Measurements from ENCODE around the gene OR1B1. TPM values are rescaled to one million over a fixed set of nuclear protein-coding genes. Genes with fewer than 3 reads are reported as not detected.

OR1B1 gene
- total RNA-seq (not detected), polyA plus RNA-seq (ENCODE audit: insufficient read depth, low read depth, low replicate concordance) (not detected)
- long read RNA-seq, donor 1, partial matches to known transcripts: 0 of 1 reads
- long read RNA-seq, donor 1, other reads (novel, unspliced or antisense): 0 of 1 reads
- long read RNA-seq, donor 2: 0 reads

DNA sequence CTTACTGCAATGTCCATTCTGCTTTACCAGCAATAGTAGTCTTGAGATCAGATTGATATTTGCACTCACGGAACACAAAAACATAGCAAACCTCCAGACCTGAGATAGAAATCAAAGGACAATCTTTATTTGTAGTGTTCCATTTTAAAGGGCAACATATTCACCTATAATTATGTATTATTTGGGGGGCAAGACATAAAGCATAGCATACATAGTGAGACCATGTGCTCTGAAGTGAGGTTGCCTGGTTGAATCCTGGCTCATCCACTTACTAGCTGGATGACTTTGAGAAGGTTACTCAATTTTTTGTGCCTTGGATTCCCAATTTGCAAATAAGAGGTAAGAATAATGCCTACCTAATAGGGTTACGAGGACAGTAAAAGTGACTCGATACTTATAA lies at the start of gene OR1B1:
Gene OR1B1 (minus strand): TSS at position 101 of the 400 bp plus-strand sequence.
- Histone ChIP-seq H3K36me3 (ENCODE audit: low read depth, missing control alignments) (no peaks in the 10 kb centered on the region), H3K4me1 (no peaks in the 10 kb centered on the region), H3K4me3 (no peak within 1 kb of the TSS), H3K27ac (no peak within 1 kb of the TSS), H3K9me3 (no peaks in the 10 kb centered on the region), H3K27me3 (no peaks in the 10 kb centered on the region)
- intact Hi-C loops (cut with DNase I; ENCODE audit: low total_unique reads): no loop called here
- DNase-seq: no peak
- TF ChIP-seq, protein P1, sequence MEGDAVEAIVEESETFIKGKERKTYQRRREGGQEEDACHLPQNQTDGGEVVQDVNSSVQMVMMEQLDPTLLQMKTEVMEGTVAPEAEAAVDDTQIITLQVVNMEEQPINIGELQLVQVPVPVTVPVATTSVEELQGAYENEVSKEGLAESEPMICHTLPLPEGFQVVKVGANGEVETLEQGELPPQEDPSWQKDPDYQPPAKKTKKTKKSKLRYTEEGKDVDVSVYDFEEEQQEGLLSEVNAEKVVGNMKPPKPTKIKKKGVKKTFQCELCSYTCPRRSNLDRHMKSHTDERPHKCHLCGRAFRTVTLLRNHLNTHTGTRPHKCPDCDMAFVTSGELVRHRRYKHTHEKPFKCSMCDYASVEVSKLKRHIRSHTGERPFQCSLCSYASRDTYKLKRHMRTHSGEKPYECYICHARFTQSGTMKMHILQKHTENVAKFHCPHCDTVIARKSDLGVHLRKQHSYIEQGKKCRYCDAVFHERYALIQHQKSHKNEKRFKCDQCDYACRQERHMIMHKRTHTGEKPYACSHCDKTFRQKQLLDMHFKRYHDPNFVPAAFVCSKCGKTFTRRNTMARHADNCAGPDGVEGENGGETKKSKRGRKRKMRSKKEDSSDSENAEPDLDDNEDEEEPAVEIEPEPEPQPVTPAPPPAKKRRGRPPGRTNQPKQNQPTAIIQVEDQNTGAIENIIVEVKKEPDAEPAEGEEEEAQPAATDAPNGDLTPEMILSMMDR (IDR thresholded peaks at IDR 0.05): no peak
- TF ChIP-seq POLR2A (IDR thresholded peaks at IDR 0.05): no peak
- 86 to 96% methylated on average over 3 of the region's 3 CpGs for WGBS, 2 donors

DNA sequence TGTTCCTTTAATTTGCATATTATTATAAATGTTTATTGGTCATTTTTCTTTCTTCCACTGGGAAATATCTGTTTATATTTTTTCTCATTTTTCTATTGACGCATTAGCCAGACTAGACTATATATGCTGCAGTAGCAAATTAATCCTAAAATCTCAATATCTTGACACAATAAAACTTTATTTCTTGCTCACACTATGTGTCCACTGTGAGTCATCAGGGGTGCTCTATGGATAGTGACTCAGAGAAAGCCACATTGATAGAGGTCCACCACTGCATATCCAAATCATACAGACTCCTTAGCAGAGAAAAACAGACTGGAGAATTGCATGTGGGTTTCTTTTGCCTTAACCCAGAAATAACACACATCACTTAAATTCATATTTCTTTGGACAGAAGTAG lies 38.3 kb upstream of the OR1B1 start:
- no peak for TF ChIP-seq POLR2A (IDR thresholded peaks at IDR 0.05)
- TF ChIP-seq, protein P1 (IDR thresholded peaks at IDR 0.05): no peak
- intact Hi-C loops (cut with DNase I; ENCODE audit: low total_unique reads): no loop called here
- Histone ChIP-seq H3K4me1 (no peaks in the 10 kb centered on the region), H3K9me3 (no peaks in the 10 kb centered on the region), H3K36me3 (ENCODE audit: low read depth, missing control alignments) (no peaks in the 10 kb centered on the region), H3K4me3 (no peak overlapping the region), H3K27ac (no peak overlapping the region), H3K27me3 (no peaks in the 10 kb centered on the region)
- 83 to 95% methylated on average over 1 of the region's 1 CpG for WGBS, 2 donors
- no peak for DNase-seq

DNA sequence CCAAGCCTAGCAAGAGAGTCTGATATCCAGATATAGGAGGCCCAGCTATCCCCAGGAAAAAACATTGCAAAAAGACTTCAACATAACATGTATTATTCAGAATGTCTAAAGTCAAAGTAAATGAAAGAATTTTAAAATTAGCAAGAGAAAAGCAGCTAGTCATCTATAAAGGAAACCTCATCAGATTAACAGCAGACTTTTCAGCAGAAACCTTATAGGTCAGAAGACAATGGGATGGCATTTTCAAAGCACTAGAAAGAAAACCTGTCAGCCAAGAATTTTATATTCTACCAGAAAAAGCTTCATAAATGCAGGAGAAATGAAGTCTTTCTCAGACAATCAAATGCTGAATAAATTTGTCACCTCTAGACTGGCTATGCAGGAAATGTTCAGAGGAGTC lies 27.4 kb upstream of the OR1B1 start:
- no peaks in the 10 kb centered on the region for H3K9me3 ChIP-seq

DNA sequence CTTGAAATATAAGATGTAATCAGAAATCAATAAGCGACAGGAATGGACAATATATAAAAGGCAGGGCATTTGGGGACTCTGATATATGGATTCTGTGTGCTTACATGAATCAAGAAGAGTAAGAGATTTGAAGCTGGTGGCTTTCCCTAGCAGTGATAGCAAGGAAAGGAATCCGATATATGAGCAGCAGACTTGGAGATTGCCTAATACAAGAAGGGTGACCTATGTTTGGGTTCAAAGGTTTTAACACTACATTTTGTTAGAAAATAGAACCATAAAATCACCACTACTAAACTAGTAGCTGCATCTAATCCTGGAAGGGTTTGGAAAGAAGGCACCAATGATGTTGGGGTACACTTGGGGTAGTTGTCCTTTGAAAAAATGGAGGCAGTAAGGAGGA lies 15.1 kb upstream of the OR1B1 start:
- H3K9me3 ChIP-seq: no peaks in the 10 kb centered on the region
- no peak for DNase-seq
- no peak overlapping the region for H3K27ac ChIP-seq
- TF ChIP-seq, protein P1 (IDR thresholded peaks at IDR 0.05): no peak
- no peak for TF ChIP-seq POLR2A (IDR thresholded peaks at IDR 0.05)
- H3K4me3 ChIP-seq: no peak overlapping the region
- no peaks in the 10 kb centered on the region for H3K36me3 ChIP-seq (ENCODE audit: low read depth, missing control alignments)
- no peaks in the 10 kb centered on the region for H3K27me3 ChIP-seq
- WGBS, 2 donors: 87 to 90% methylated on average over 2 of the region's 2 CpGs
- H3K4me1 ChIP-seq: no peaks in the 10 kb centered on the region
- intact Hi-C loops (cut with DNase I; ENCODE audit: low total_unique reads): no loop called here

More for the DNA sequence above, 27.4 kb upstream of the OR1B1 start:
- no peak overlapping the region for H3K27ac ChIP-seq
- no peaks in the 10 kb centered on the region for H3K27me3 ChIP-seq
- H3K4me3 ChIP-seq: no peak overlapping the region
- DNase-seq: no peak
- TF ChIP-seq POLR2A (IDR thresholded peaks at IDR 0.05): no peak
- TF ChIP-seq, protein P1 (IDR thresholded peaks at IDR 0.05): no peak
- H3K36me3 ChIP-seq (ENCODE audit: low read depth, missing control alignments): no peaks in the 10 kb centered on the region
- intact Hi-C loops (cut with DNase I; ENCODE audit: low total_unique reads): no loop called here
- no peaks in the 10 kb centered on the region for H3K4me1 ChIP-seq

DNA sequence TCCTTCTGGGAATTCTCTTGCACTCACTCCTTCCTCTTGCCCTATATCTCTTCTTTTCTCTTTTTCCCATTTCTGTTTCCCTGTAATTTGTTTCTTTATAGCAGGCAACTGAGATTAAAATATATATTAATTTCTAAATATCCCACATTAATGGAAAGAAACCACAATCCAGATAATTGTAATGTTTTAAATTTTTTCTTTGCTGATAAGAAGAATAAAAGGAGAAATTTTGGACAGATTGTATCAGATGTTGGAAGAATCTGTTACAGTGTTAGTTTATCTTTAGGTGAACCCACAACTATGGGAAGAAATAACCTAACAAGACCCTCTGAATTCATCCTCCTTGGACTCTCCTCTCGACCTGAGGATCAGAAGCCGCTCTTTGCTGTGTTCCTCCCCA lies 4.0 kb upstream of the OR1B1 start, which contains the start of gene OR1L1:
Gene OR1L1 (plus strand): TSS at position 301 of the 400 bp plus-strand sequence. CDS start 0 bp downstream, at position 301.
- WGBS, 2 donors: 75 to 76% methylated on average over 2 of the region's 2 CpGs
- H3K4me3 ChIP-seq: no peak within 1 kb of the TSS
- H3K9me3 ChIP-seq: no peaks in the 10 kb centered on the region
- DNase-seq: no peak
- H3K4me1 ChIP-seq: no peaks in the 10 kb centered on the region
- H3K27ac ChIP-seq: no peak within 1 kb of the TSS
- intact Hi-C loops (cut with DNase I; ENCODE audit: low total_unique reads): no loop called here
- no peaks in the 10 kb centered on the region for H3K27me3 ChIP-seq
- no peaks in the 10 kb centered on the region for H3K36me3 ChIP-seq (ENCODE audit: low read depth, missing control alignments)
- TF ChIP-seq, protein P1 (IDR thresholded peaks at IDR 0.05): no peak
- no peak for TF ChIP-seq POLR2A (IDR thresholded peaks at IDR 0.05)
